ENCODE measurements around the gene SERPINB7. TPM values are rescaled to one million over a fixed set of nuclear protein-coding genes. Genes with fewer than 3 reads are reported as not detected.

Gene SERPINB7
- total and polyA plus RNA-seq, 10 of the 15 experiments (the other 5 are each of a cell fraction or from before 2014, with no cell fraction given): not detected

DNA sequence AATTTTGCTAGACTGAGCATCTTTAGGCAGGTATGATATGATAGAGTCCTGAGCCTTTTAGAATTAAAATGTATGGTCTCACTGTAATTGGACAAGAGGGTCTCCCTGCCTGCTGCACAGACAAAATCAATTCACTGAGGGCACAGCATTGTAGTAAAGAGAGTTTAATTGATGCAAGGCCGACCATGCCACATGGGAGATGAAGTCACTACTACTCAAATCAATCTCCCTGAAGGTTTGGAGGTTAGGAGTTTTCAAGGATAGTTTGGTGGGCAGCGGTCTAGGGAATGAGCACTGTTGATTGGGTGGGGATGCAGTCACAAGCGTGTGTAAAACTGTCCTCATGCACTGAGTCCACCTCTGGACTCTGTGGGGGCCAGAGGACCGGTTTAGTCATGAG is 26.1 kb downstream of the SERPINB7 start (continued):
- no peak for TF ChIP-seq JUNB (IDR thresholded peaks at IDR 0.05)
- no peak for TF ChIP-seq SMC3 (IDR thresholded peaks at IDR 0.05; ENCODE audit: borderline replicate concordance, low read length)
- no peak for TF ChIP-seq RBBP5 (conservative IDR thresholded peaks at IDR 0.05)
- no peak for TF ChIP-seq HDAC6 (IDR thresholded peaks at IDR 0.05; ENCODE audit: unreplicated experiment)
- TF ChIP-seq YBX1 (IDR thresholded peaks at IDR 0.05): no peak
- no peak for TF ChIP-seq RUNX3 (IDR thresholded peaks at IDR 0.05; ENCODE audit: low read length)
- no peak for TF ChIP-seq MXI1 (IDR thresholded peaks at IDR 0.05; ENCODE audit: low read depth, low read length)
- TF ChIP-seq PML (IDR thresholded peaks at IDR 0.05; ENCODE audit: low read length): no peak

DNA sequence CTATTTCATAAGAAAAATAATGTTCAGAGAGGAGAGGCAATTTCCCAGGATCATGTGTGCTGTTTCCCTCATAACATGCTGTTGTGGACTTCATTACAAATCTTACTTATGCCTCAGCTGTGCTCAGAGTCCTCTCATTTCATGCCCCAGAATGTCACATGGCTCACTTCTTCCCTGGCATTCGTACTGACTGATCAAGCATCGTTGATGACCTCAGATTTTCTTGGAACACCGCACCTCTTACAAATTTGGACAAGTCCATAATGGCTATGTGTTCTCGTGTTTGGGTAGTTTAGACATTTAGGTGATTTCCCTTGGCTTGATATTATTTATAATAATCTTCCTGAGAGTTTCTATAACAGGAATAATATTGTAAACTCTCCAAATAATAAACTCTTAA is 32.9 kb downstream of the SERPINB7 start:
- ChIA-PET POLR2A (no interaction called here), CTCF (no interaction called here), RAD21 (ENCODE audit: unreplicated experiment) (no interaction called here), SMC1A (ENCODE audit: uncharacterized antibody, unreplicated experiment) (no interaction called here)
- WGBS (ENCODE audit: insufficient coverage, insufficient replicate concordance, low lambda C conversion rate, missing lambda C conversion rate): 13% methylated on average over 4 of the region's 4 CpGs
- Histone ChIP-seq H2AFZ (ENCODE audit: control insufficient read depth, low read depth, low read length) (no peak overlapping the region), H4K20me1 (ENCODE audit: control insufficient read depth, insufficient read depth) (no peaks in the 10 kb centered on the region), H3K27me3 (replicated peaks in 1 of 2; ENCODE audit: control insufficient read depth in 2 of 2, insufficient read depth in 2 of 2, low read length in 1 of 2) (peaks cover 0 to 8% of the 10 kb centered on the region in 2 experiments; a peak in 1 of 4 replicates), H3K27ac (ENCODE audit: control insufficient read depth, insufficient read depth) (no peak overlapping the region), H3K9ac (ENCODE audit: control insufficient read depth, insufficient read depth, low read length) (no peak overlapping the region), H3K4me1 (ENCODE audit: control insufficient read depth, insufficient read depth, low read length) (no peaks in the 10 kb centered on the region), H3K9me3 (replicated peaks; ENCODE audit: control insufficient read depth, insufficient read depth, low read length) (no peaks in the 10 kb centered on the region), H3K79me2 (ENCODE audit: control insufficient read depth, insufficient read depth, low read length) (no peaks in the 10 kb centered on the region), H3K4me2 (ENCODE audit: control insufficient read depth, insufficient read depth) (no peak overlapping the region), H3K36me3 (ENCODE audit: control insufficient read depth in 2 of 2, insufficient read depth in 2 of 2, low read length in 1 of 2) (no peaks in the 10 kb centered on the region), H3K4me3 (no peak overlapping the region)
- no TSS peak for BruUV-seq (replicated peaks)
- intact Hi-C loops (cut with micrococcal nuclease; ENCODE audit: unreplicated experiment): no loop called here
- ATAC-seq (no peak), DNase-seq (ENCODE audit: low read depth, low spot score) (no peak), FAIRE-seq (no peak)
- in situ Hi-C loops (cut with MboI): no loop called here
- TF ChIP-seq ZNF274 (IDR thresholded peaks at IDR 0.05; ENCODE audit: insufficient read depth, insufficient read length) (no peak), NFYB (IDR thresholded peaks at IDR 0.05; ENCODE audit: insufficient read depth, low read depth, low read length) (no peak), TCF12 (IDR thresholded peaks at IDR 0.05; ENCODE audit: low read depth, low read length) (no peak), NFIC (IDR thresholded peaks at IDR 0.05; ENCODE audit: low read depth, low read length) (no peak), MXI1 (IDR thresholded peaks at IDR 0.05; ENCODE audit: low read depth, low read length) (no peak), RCOR1 (conservative IDR thresholded peaks at IDR 0.05; ENCODE audit: low read depth, low read length) (no peak), ZNF207 (IDR thresholded peaks at IDR 0.05; ENCODE audit: borderline replicate concordance) (no peak), RBBP5 (conservative IDR thresholded peaks at IDR 0.05) (no peak), CHD2 (IDR thresholded peaks at IDR 0.05; ENCODE audit: borderline replicate concordance, low read depth, low read length) (no peak), ESRRA (IDR thresholded peaks at IDR 0.05; ENCODE audit: low read length) (no peak), POLR2AphosphoS5 (IDR thresholded peaks at IDR 0.05; ENCODE audit: low read length) (no peak), RUNX3 (IDR thresholded peaks at IDR 0.05; ENCODE audit: low read length) (no peak), GABPA (IDR thresholded peaks at IDR 0.05; ENCODE audit: low read depth) (no peak)
- TF ChIP-seq, protein P1, sequence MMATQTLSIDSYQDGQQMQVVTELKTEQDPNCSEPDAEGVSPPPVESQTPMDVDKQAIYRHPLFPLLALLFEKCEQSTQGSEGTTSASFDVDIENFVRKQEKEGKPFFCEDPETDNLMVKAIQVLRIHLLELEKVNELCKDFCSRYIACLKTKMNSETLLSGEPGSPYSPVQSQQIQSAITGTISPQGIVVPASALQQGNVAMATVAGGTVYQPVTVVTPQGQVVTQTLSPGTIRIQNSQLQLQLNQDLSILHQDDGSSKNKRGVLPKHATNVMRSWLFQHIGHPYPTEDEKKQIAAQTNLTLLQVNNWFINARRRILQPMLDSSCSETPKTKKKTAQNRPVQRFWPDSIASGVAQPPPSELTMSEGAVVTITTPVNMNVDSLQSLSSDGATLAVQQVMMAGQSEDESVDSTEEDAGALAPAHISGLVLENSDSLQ (IDR thresholded peaks at IDR 0.05): no peak
- TF ChIP-seq, protein P2, sequence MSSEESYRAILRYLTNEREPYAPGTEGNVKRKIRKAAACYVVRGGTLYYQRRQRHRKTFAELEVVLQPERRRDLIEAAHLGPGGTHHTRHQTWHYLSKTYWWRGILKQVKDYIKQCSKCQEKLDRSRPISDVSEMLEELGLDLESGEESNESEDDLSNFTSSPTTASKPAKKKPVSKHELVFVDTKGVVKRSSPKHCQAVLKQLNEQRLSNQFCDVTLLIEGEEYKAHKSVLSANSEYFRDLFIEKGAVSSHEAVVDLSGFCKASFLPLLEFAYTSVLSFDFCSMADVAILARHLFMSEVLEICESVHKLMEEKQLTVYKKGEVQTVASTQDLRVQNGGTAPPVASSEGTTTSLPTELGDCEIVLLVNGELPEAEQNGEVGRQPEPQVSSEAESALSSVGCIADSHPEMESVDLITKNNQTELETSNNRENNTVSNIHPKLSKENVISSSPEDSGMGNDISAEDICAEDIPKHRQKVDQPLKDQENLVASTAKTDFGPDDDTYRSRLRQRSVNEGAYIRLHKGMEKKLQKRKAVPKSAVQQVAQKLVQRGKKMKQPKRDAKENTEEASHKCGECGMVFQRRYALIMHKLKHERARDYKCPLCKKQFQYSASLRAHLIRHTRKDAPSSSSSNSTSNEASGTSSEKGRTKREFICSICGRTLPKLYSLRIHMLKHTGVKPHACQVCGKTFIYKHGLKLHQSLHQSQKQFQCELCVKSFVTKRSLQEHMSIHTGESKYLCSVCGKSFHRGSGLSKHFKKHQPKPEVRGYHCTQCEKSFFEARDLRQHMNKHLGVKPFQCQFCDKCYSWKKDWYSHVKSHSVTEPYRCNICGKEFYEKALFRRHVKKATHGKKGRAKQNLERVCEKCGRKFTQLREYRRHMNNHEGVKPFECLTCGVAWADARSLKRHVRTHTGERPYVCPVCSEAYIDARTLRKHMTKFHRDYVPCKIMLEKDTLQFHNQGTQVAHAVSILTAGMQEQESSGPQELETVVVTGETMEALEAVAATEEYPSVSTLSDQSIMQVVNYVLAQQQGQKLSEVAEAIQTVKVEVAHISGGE (CRISPR knock-in tag; IDR thresholded peaks at IDR 0.05): no peak
